ENCODE results near the gene ETFA. TPM values are rescaled to one million over a fixed set of nuclear protein-coding genes. Genes with fewer than 3 reads are reported as not detected.

ETFA gene
- total RNA-seq, 1 donor from 2014 or later: 112 TPM

DNA sequence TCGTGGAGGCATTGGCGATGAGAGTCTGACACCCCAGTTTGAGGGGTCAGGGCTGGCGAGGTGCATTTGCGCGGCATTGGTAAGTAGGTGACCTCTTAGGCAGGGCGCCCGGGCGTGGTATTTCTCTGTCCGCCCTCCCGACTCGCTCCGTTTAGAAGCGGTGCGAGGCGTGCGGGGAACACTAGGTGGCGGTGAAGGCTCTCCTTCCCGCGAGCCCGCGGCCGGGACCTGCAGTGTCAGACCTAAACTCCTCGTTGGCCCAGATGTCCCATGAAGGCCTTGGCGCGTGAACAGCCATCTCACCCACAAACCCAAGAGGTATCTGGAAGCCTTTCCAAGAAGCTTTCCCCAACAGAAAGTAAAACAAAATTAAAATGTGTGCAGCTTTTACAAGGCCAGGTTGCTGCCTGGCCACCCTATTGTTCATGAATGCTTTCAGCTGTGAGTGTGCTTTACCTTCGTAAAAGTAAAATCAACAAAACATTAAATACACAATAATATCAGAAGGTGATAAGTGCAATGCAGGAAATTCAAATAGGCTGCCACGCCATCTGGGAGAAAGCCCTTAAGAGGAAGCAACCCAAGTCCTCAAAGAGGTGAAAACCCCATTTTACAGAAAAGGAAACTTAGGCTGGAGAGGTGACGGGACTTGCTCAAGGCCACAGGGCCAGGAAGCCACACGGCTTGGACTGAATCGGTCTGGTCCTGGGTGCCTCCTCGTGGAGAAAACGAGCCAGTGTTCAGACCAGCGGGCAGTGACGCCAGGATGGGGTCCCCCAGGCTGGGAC is 120.3 kb downstream of the ETFA start:
- H3K27ac Mint-ChIP-seq: no peak overlapping the region
- intact Hi-C loops (cut with micrococcal nuclease): loop anchor here (2.0 to 10.0 kb wide), 6 partner anchors 44 to 1684 kb away; no protein-coding TSS in a partner anchor
- peaks cover 16% of the 10 kb centered on the region for H3K4me1 Mint-ChIP-seq
- H3K4me3 Mint-ChIP-seq: peak overlapping the region; percentile 75
- CTCF ChIA-PET: interaction anchor here (0.6 to 1.6 kb wide), 6 partner anchors 8 to 653 kb away, joined by 3 to 4 read pairs (median 3); no protein-coding TSS in a partner anchor
- DNase-seq: peak; percentile 64
- POLR2A ChIA-PET: no interaction called here
- H3K27me3 Mint-ChIP-seq: peaks cover 31% of the 10 kb centered on the region
- ATAC-seq (ENCODE audit: low read depth): peak; percentile 95
- H3K9me3 Mint-ChIP-seq: no peaks in the 10 kb centered on the region
- TF ChIP-seq, protein P1, sequence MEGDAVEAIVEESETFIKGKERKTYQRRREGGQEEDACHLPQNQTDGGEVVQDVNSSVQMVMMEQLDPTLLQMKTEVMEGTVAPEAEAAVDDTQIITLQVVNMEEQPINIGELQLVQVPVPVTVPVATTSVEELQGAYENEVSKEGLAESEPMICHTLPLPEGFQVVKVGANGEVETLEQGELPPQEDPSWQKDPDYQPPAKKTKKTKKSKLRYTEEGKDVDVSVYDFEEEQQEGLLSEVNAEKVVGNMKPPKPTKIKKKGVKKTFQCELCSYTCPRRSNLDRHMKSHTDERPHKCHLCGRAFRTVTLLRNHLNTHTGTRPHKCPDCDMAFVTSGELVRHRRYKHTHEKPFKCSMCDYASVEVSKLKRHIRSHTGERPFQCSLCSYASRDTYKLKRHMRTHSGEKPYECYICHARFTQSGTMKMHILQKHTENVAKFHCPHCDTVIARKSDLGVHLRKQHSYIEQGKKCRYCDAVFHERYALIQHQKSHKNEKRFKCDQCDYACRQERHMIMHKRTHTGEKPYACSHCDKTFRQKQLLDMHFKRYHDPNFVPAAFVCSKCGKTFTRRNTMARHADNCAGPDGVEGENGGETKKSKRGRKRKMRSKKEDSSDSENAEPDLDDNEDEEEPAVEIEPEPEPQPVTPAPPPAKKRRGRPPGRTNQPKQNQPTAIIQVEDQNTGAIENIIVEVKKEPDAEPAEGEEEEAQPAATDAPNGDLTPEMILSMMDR (IDR thresholded peaks at IDR 0.05): peak; percentile 93
- no peaks in the 10 kb centered on the region for H3K36me3 Mint-ChIP-seq (ENCODE audit: low read depth)

DNA sequence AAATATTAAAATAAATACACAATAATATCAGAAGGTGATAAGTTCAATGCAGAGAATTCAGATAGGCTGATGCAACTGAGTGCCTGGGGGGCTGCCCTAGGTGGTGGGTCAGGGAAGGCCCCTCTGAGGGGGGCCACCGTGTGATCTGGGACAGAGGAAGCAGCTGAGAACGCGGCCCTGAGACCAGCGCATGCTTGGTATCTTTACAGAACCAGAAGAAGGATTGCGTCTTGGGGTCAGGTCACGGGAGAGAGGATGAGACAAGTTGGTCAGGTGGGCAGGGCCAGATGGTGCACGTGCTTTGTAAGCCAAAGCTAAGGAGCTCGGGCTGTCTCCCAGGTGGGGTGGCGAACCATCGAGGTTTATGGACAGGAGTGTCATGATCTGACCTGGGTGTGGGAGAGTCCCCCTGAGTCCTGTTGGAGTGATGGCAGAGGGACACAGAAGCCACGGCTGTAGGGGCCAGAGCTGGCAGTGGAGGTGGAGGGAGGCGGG is 121.2 kb downstream of the ETFA start:
- CTCF ChIA-PET: interaction anchor here (0.6 kb wide), 2 partner anchors 620 to 676 kb away, joined by 3 read pairs; no protein-coding TSS in a partner anchor
- Mint-ChIP-seq H3K4me3 (no peak overlapping the region), H3K27ac (no peak overlapping the region), H3K9me3 (no peaks in the 10 kb centered on the region), H3K36me3 (ENCODE audit: low read depth) (no peaks in the 10 kb centered on the region), H3K27me3 (peaks cover 31% of the 10 kb centered on the region), H3K4me1 (peaks cover 16% of the 10 kb centered on the region)
- TF ChIP-seq, protein P1 (IDR thresholded peaks at IDR 0.05): no peak
- DNase-seq (no peak), ATAC-seq (ENCODE audit: low read depth) (no peak)
- POLR2A ChIA-PET: no interaction called here
- intact Hi-C loops (cut with micrococcal nuclease): loop anchor here (2.0 to 10.0 kb wide), 6 partner anchors 45 to 1685 kb away; no protein-coding TSS in a partner anchor

DNA sequence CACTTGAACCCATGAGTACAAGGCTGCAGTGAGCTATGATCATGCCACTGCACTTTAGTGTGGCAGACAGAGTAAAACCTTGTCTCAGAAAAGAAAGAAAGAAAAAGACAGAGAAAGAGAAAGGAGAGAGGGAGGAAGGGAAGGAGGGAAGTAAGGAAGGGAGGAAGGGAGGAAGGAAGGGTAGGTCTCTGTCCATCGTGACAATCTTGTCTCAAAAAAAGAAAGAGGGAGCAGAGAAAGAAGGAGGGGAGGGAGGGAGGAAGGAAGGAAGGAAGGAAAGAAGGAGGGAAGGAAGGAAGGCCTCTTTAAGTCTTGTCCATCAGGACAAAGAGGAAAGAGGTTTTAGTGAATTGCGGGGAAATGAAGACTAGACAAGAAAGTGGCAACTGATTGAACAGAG is 122.2 kb downstream of the ETFA start:
- no peak for DNase-seq
- H3K27ac Mint-ChIP-seq: no peak overlapping the region

DNA sequence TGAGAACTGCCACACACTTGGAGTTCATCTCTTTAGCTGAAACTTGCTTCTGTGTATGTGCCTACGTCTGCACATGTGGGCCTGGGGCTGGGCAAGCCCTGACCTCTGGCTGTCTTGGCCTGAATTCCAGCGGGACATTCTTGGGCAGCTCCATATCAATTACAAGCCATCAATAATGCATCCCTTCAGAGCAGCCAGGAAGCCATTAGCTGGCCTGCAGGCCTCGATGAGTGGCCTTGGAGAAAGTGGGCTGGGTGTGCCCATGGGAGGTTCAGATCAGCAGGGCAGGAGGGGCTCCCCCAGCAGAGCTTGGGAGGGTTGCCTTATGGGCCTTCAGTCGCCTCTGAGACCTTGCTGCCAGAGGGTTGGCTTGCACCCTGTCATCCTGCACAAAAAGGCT is 124.1 kb downstream of the ETFA start:
- ChIA-PET CTCF (interaction anchor here (0.7 kb wide), 1 partner anchor 836 kb away, joined by 3 read pairs; no protein-coding TSS in a partner anchor), POLR2A (no interaction called here)
- ATAC-seq (ENCODE audit: low read depth) (no peak), DNase-seq (no peak)
- Mint-ChIP-seq H3K4me1 (peaks cover 16% of the 10 kb centered on the region), H3K36me3 (ENCODE audit: low read depth) (no peaks in the 10 kb centered on the region), H3K27me3 (peaks cover 35% of the 10 kb centered on the region), H3K9me3 (no peaks in the 10 kb centered on the region), H3K27ac (no peak overlapping the region), H3K4me3 (no peak overlapping the region)
- intact Hi-C loops (cut with micrococcal nuclease): no loop called here
- TF ChIP-seq, protein P1 (IDR thresholded peaks at IDR 0.05): no peak

More for the DNA sequence above, 122.2 kb downstream of the ETFA start:
- TF ChIP-seq, protein P1 (IDR thresholded peaks at IDR 0.05): no peak
- Mint-ChIP-seq H3K9me3 (no peaks in the 10 kb centered on the region), H3K36me3 (ENCODE audit: low read depth) (no peaks in the 10 kb centered on the region), H3K4me1 (peaks cover 16% of the 10 kb centered on the region), H3K27me3 (peaks cover 33% of the 10 kb centered on the region), H3K4me3 (no peak overlapping the region)
- CTCF ChIA-PET: interaction anchor here (0.7 kb wide), 1 partner anchor 1897 kb away, joined by 3 read pairs; no protein-coding TSS in a partner anchor
- intact Hi-C loops (cut with micrococcal nuclease): no loop called here
- POLR2A ChIA-PET: no interaction called here
- no peak for ATAC-seq (ENCODE audit: low read depth)

DNA sequence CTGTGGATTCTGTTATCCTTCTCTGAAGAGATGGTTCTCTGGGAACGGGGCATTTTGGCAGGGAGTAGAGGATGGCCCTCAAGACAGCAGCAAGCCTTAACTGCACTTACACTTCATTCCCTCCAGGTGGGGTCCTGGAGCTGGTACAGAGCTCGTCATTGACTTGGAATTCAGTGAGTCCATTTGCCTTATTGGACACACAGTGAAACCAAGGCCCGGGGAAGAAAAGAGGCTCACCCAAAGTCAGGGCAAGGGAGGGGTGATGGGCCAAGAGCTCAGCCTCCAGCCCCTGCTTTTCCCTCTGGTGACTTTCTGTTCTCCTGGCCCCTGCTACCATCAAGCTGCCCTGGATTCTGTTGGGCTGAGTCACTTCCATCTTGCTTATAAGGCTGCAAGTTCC is 125.6 kb downstream of the ETFA start:
- ChIA-PET POLR2A (no interaction called here), CTCF (interaction anchor here (0.7 to 1.9 kb wide), 2 partner anchors 222 to 681 kb away, joined by 3 to 6 read pairs; no protein-coding TSS in a partner anchor)
- no peak for DNase-seq
- Mint-ChIP-seq H3K36me3 (ENCODE audit: low read depth) (no peaks in the 10 kb centered on the region), H3K27me3 (peaks cover 35% of the 10 kb centered on the region), H3K4me3 (no peak overlapping the region), H3K9me3 (no peaks in the 10 kb centered on the region), H3K27ac (no peak overlapping the region), H3K4me1 (peaks cover 8% of the 10 kb centered on the region)
- intact Hi-C loops (cut with micrococcal nuclease): no loop called here
- ATAC-seq (ENCODE audit: low read depth): no peak
- TF ChIP-seq, protein P1 (IDR thresholded peaks at IDR 0.05): no peak
